ENCODE results near the gene UBE2O. TPM values are rescaled to one million over a fixed set of nuclear protein-coding genes. Genes with fewer than 3 reads are reported as not detected.

Gene UBE2O
- total RNA-seq, 1 donor from 2014 or later = 35.7 TPM

- Histone ChIP-seq H3K4me3 (no peak overlapping the region), H3K9me3 (replicated peaks) (no peaks in the 10 kb centered on the region), H3K27me3 (ENCODE audit: low read depth) (no peaks in the 10 kb centered on the region), H3K4me1 (no peaks in the 10 kb centered on the region), H3K36me3 (peaks cover 44% of the 10 kb centered on the region), H3K27ac (replicated peaks) (no peak overlapping the region)
- intact Hi-C loops (cut with micrococcal nuclease) = no loop called here
- TF ChIP-seq, protein P1, sequence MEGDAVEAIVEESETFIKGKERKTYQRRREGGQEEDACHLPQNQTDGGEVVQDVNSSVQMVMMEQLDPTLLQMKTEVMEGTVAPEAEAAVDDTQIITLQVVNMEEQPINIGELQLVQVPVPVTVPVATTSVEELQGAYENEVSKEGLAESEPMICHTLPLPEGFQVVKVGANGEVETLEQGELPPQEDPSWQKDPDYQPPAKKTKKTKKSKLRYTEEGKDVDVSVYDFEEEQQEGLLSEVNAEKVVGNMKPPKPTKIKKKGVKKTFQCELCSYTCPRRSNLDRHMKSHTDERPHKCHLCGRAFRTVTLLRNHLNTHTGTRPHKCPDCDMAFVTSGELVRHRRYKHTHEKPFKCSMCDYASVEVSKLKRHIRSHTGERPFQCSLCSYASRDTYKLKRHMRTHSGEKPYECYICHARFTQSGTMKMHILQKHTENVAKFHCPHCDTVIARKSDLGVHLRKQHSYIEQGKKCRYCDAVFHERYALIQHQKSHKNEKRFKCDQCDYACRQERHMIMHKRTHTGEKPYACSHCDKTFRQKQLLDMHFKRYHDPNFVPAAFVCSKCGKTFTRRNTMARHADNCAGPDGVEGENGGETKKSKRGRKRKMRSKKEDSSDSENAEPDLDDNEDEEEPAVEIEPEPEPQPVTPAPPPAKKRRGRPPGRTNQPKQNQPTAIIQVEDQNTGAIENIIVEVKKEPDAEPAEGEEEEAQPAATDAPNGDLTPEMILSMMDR (IDR thresholded peaks at IDR 0.05; ENCODE audit: borderline replicate concordance) = no peak
- DNase-seq = no peak
Measured at GRCh38 chr17:76477576-76477975, 24.6 kb upstream of the UBE2O start.

DNA sequence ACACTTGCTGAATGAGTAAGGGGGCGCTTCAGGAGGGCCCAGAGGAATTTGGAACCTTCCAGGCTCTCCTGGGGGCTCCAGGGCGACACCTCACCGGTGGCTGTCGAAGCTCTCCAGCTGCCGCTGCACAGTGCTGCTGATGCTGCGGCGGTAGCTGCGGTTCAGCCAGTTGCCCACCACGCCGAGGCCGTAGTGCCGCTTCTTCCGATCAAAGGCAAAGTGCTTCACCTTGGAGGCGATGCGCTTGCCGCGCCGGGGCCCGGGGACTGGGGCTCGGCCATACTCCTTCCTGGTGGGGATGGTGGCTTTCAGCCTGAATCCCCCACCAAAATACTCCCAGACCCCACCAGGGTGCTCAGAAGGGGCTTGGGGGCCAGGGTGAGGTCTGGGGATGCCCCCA lies 23.8 kb upstream of the UBE2O start:
- DNase-seq = no peak
- Histone ChIP-seq H3K4me3 (no peak overlapping the region), H3K4me1 (no peaks in the 10 kb centered on the region), H3K27me3 (ENCODE audit: low read depth) (no peaks in the 10 kb centered on the region), H3K27ac (replicated peaks) (no peak overlapping the region), H3K9me3 (replicated peaks) (no peaks in the 10 kb centered on the region), H3K36me3 (peaks cover 49% of the 10 kb centered on the region)
- TF ChIP-seq, protein P1 (IDR thresholded peaks at IDR 0.05; ENCODE audit: borderline replicate concordance) = no peak
- intact Hi-C loops (cut with micrococcal nuclease) = no loop called here

DNA sequence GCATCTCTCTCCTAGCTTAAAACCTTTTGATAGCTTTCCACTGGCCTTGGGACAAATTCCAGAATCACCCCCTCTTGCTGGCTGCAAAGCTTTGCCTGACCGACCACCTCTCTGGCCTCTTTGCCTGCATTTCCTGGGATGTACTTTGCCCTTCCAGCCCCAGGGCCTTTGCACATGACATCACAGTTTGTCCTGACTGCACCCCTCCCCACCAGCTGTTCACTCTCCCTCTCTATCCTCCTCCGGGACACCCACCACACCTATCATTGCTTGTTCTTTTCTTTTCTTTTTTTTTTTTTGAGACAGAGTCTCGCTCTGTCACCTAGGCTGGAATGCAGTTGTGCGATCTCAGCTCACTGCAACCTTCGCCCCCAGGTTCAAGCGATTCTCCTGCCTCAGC lies 22.4 kb upstream of the UBE2O start:
- H3K27ac ChIP-seq (replicated peaks) = no peak overlapping the region
- TF ChIP-seq, protein P1 (IDR thresholded peaks at IDR 0.05; ENCODE audit: borderline replicate concordance) = no peak
- H3K36me3 ChIP-seq = peaks cover 54% of the 10 kb centered on the region
- intact Hi-C loops (cut with micrococcal nuclease) = no loop called here
- no peak overlapping the region for H3K4me3 ChIP-seq
- no peaks in the 10 kb centered on the region for H3K27me3 ChIP-seq (ENCODE audit: low read depth)
- no peaks in the 10 kb centered on the region for H3K9me3 ChIP-seq (replicated peaks)
- no peak for DNase-seq
- peaks cover 1% of the 10 kb centered on the region for H3K4me1 ChIP-seq

DNA sequence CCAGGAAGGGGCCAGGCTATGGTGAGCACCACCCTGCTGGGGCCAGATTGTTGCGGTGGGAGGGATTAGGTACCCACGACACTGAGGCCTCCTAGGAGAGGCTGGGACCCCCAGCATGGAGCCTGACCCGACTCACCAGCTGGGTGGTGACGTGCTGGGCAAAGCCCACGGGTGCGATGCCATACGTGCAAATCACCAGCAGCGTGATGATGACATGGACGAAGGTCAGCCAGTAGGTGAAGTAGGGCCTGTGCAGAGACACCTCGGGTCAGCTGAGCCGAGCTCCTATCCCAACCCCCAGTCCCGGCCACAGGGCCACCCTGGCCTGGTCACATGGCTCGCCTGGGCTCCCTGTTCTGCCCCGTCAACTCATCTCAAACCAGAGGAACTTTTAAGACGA lies 21.9 kb upstream of the UBE2O start:
- intact Hi-C loops (cut with micrococcal nuclease) = no loop called here
- no peak for DNase-seq
- peaks cover 54% of the 10 kb centered on the region for H3K36me3 ChIP-seq
- H3K9me3 ChIP-seq (replicated peaks) = no peaks in the 10 kb centered on the region
- no peaks in the 10 kb centered on the region for H3K27me3 ChIP-seq (ENCODE audit: low read depth)
- TF ChIP-seq, protein P1 (IDR thresholded peaks at IDR 0.05; ENCODE audit: borderline replicate concordance) = no peak
- H3K4me1 ChIP-seq = peaks cover 5% of the 10 kb centered on the region
- H3K27ac ChIP-seq (replicated peaks) = no peak overlapping the region
- H3K4me3 ChIP-seq = no peak overlapping the region

GRCh38 chr17:76474238-76474637 lies 21.3 kb upstream of the UBE2O start:
- TF ChIP-seq, protein P1 (IDR thresholded peaks at IDR 0.05; ENCODE audit: borderline replicate concordance) = no peak
- no peaks in the 10 kb centered on the region for H3K9me3 ChIP-seq (replicated peaks)
- H3K4me3 ChIP-seq = no peak overlapping the region
- no peak overlapping the region for H3K27ac ChIP-seq (replicated peaks)
- intact Hi-C loops (cut with micrococcal nuclease) = no loop called here
- no peaks in the 10 kb centered on the region for H3K27me3 ChIP-seq (ENCODE audit: low read depth)
- peaks cover 51% of the 10 kb centered on the region for H3K36me3 ChIP-seq
- peaks cover 11% of the 10 kb centered on the region for H3K4me1 ChIP-seq
- DNase-seq = no peak

DNA sequence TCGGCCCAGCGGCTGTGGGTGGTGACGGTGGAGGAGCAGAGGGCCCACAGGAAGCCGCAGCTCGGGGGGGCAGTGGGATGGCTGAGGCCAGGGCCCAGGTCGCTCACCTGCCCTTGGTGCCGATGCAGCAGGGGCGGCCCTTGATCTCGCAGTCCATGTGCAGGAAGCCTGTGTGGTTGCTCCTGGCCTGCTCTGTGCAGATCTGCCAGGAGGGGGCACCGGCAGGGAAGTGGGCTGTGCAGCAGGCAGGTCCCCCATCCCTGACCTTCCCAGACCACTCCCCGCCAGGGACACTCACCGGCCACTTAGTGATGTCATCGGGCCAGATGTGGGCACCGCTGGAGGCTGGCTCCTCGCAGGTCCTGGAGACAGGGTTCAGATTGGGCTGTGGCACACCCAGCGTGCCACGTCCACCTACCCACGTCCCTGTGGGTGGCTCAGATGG lies 20.6 kb upstream of the UBE2O start:
- no peak for DNase-seq
- no peaks in the 10 kb centered on the region for H3K27me3 ChIP-seq (ENCODE audit: low read depth)
- H3K9me3 ChIP-seq (replicated peaks) = no peaks in the 10 kb centered on the region
- TF ChIP-seq, protein P1 (IDR thresholded peaks at IDR 0.05; ENCODE audit: borderline replicate concordance) = peak; percentile 22
- H3K36me3 ChIP-seq = peaks cover 44% of the 10 kb centered on the region
- no peak overlapping the region for H3K4me3 ChIP-seq
- intact Hi-C loops (cut with micrococcal nuclease) = no loop called here
- peaks cover 11% of the 10 kb centered on the region for H3K4me1 ChIP-seq
- no peak overlapping the region for H3K27ac ChIP-seq (replicated peaks)

Measured in left ventricle myocardium inferior (tissue), 1 donor.